Epithelial cell of prostate (primary cell): ENCODE data around the gene SLC12A3.

Experiments used
- DNase-seq: peaks from one replicate; pipeline ENCODE4 v3.0.0-alpha.2; 2011; ENCODE audit warnings: low read depth, low spot score
- H3K27ac ChIP-seq: fragments of 450-650 bp; 2 replicates; pipeline ENCODE4 v1.5.1; 2017; ENCODE audit warnings: mild to moderate bottlenecking

SLC12A3 gene

DNA sequence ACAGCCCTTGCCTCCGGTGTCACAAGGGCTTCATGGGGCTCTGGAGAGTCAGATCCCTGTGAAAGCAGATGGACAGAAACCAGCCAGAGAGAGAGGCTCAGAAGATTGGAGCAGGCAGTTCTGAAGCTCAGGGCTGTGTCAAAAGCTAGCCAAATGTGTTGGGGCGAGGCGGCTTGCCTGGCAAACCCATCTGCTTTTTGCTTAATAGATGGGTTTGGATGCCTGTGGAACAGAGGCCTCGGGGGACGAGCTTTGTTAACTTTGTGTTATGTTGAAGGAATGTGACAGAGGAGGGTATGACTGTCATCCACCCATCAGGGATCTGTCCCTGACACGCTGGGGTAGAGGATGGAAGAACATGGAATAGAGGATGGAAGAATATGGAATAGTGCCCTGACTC lies 21.0 kb upstream of the SLC12A3 start:
- no peak overlapping the region for H3K27ac ChIP-seq
- no peak for DNase-seq

DNA sequence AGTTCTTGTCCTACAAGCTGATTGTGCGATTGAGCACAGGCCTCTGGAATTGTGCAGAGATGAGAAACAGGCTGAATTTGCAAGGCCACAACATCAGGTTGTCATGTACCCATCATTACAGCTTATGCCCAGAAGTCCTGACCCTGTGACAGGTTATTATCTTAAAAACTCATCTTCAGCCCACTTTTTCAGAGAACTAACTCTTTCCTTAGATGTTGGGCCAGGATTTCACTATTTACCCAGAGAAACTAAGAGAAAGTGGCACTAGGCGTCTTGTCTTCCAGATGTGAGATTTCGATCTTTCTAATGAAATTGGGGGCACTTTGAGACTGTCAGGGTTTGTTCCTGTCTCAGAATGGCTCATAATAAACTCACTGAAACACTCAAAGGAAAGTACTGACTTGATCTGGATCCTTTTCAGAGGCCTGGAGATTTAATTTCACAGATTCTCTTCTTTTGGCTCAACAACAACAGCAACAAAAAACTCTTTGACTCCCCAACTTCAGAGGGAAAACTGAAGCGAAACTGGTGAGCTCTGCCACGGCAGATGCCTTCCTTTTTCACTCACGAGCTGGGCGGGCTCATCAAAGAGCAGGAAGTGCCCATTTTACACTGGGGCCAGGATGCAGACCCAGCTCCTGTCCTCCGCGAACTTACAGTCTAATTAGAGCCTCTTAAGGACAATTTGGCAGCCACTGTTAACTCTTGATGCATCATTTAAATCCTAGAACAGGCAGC lies 17.7 kb upstream of the SLC12A3 start:
- no peak for DNase-seq
- peak overlapping the region; percentile 24 for H3K27ac ChIP-seq

DNA sequence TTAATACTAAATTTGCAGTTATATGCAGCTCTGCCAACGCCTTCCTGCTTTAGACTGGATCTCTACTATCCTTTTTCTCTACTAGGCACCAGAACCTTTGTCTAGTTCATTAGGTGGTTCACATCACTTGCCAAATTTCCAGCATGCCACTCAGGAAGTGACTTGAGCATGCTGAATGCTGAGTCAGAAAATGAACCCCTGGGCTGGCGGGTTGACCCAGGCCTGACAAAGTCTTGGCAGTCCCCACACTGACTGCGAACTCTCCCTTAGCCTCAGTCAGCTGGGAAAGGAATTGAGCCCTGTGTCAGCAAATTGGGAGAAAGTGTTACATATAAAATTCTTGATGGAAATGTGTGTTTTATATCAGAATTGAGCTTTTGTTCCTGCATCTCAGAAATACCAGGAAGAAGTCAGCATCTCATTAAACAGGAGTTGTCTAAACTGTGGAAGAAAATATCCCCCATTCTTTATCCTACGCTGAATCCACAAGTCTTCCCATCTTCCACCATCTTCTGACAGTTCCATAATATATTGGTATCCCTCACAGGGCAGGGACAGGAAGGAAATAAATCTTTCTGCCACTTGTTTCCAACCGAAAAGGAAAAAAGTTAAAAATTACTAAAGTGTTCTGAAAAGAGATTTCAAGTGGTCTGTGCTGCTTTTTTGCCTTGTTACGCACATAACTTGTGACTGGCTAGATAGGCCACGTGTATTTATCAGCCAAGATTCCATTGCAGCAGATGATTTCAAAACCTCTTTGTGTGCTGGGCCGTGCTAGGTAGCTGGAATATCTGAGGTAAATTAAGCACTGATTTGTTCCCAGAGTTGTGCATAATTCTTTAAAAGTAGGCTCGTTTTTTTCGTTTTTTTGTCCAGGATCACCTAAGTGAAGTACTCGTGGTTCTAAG lies 16.7 kb upstream of the SLC12A3 start:
- DNase-seq, result no peak
- peak overlapping the region; percentile 24 for H3K27ac ChIP-seq

DNA sequence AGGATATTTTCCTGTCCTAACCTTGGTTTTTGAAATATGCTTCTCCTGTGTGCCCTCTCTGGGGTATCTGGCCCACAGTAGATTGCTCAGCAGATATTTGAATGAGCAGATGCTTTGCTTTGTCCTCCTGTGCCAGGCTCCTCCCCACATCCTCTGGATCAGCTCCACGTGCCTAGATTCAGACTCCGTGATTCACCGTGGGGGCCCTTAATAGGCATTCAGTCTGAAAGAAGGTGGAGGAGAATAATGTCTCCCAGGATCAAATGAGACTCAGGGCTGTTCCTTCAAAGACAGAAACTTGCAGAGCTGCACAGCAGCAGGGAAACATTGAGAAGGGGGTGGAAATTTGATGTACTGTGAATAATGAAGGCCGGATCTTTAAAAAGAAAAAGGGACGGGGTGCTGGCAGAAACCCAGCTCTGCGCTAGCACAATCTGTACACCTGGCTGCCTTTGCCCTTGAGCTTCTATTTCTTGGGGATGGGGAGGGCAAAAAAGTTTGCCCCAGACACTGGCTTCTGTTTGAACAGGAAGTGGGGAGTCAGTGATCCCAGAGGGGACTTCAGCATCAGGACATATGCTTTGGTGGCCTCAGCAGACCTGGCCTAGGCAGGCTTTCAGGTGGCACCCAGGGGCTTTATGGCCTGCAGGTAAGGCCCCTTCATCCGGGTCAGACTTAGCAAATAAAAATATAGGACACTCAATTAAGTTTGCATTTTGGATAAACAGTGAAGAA lies 15.9 kb upstream of the SLC12A3 start:
- no peak for DNase-seq
- peak overlapping the region; percentile 24 for H3K27ac ChIP-seq

DNA sequence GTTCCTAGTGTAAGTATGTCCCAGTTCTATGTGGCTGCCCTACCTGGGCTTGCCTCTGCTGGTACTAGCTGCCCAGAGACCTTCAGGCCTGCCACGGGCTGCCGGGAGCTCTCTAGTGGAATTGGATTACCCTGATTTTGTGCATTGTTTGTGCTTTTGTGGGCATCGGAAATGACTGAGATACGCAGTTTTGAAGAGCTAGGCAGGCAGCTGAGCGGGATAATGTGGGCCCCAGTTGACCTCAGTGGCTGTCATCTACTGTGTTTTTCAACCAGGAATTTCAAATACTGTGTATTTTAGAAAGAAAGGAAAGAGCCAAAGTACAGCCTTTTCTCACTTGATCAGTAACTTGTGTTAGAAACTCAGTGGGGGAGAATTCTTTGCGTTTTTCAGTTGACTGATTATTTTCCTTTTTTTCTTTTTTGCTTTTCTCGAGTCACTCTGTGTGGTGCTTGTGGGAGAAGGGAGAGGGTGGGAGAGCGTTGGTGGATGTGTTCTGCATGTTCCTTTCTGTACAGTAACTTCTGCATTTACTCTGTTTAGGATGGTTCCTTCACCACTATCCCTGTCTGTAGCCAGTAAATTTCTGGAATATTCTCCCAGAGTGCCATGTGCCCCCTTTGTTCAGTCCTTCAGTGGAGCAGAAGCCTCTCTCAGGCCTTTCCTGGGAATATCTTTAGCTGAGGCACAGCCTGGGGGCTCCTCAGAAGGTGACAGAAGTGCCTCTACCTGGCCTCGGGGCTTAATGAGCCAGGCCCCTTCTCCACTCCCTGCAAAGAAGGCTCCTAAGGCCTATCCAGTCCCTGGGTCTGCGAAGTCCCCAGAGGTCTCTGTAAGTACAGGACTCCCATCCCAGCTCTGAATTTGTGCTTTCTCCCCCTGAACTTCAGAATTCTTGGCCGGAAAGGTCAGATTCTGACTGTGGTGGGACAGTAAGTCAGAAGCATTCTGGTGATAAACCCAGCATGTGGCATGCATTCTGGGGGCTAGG lies 15.0 kb upstream of the SLC12A3 start:
- no peak for DNase-seq
- peak overlapping the region; percentile 24 for H3K27ac ChIP-seq

DNA sequence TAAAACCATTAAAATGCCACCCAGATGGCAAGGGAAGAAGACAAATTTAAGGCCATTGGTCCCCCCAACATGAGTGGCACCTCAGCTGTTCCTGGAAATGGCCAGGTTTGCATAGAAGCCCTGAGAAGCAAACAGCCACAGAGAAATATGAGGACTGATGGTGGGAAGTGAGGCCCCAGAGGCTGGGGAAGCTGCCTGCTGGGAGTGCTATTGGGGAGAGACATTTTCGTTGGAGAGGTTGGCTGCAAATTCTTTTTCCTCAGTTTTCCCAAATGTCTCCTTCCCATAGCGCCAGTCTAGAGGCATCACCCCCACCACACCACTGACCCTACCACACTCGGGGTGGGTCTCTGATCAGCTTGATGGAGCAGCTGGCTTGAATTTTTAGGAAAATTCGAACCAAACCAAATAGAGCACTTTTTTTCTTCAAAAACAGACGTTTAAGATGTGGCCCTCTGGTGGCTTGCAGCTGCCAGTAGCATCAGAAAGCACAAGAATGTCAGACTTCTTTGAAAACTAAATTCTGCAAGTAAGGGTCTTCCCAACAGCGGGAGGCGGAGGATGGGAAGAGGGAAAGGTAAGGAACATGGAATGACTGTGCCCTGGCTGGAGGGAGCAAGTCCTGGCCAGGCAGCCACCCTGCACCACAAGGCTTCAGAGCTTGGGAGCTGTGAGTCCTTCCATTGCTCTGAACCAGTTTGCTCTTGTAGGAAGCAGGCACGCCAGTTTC lies 13.2 kb upstream of the SLC12A3 start:
- H3K27ac ChIP-seq, result no peak overlapping the region
- DNase-seq, result no peak

DNA sequence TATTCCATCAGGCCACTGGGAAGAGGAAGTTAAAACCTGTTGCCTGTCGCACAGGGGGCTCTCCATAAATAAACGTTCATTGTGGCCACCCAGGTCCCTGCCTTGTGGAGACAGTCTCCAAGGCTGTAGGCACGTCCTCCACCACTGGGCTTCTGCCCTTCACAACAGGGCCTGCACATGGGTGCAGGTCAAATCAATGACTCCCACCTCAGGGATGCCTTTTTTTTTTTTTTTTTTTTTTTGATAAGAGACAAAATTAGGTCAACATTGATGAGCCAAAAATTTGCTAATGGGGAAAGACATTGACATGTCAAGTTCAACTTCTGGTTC lies 12.6 kb upstream of the SLC12A3 start:
- H3K27ac ChIP-seq, result no peak overlapping the region
- DNase-seq, result no peak

DNA sequence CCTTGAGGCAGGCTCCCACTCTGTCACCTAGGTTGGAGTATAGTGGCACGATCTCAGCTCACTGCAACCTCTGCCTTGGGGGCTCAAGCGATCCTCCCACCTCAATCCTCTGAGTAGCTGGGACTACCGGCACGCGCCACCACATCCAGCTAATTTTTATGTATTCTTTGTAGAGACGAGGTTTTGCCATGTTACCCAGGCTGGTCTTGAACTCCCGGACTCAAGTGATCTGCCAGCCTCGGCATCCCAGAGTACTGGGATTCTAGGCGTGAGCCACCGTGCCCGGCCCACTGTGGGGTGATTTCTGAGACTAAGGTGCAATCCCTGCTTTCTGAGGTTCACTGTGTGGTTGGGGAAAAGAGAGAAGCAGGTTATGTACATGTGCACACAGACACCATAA lies 12.0 kb upstream of the SLC12A3 start:
- DNase-seq, result no peak
- no peak overlapping the region for H3K27ac ChIP-seq

DNA sequence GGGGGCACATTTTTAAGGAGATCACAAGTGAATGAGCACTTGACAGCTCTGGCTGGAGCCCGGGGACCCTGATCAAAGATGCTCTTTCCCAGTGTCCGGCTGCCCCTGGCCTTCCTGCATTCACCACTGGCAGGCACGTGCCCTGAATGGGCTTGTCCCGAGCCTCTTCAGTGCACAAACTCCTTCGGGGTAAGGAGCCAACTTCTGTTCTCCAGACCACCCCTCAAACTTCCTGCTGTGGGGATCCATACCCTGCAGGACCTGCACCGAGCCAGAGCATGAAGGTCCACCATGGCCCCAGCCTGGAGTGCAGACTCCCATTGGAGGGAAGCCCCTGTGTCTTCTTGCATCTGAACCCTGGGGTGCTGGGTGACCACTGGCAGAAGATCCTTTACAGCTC lies 9.8 kb upstream of the SLC12A3 start:
- DNase-seq, result no peak
- H3K27ac ChIP-seq, result no peak overlapping the region

DNA sequence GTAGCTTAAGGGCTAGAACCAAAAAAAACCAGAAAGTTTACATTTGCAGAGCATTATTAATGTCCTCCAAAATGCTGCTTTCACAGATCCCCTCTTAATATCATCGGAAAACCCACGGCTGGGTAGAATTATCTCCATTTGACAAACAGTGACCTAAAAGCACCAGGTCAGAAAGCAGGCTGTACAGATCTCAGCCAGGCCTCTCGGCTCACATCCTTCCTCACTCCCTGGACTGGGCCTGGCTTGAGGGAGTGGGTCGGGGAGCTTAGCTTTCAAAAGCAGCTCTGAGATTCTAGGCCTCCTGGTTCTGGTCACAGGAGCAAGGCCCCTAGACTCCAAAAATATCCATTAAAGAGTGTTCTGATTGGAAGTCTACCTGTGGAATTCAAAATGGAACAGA lies 9.1 kb upstream of the SLC12A3 start:
- H3K27ac ChIP-seq, result no peak overlapping the region
- DNase-seq, result no peak

DNA sequence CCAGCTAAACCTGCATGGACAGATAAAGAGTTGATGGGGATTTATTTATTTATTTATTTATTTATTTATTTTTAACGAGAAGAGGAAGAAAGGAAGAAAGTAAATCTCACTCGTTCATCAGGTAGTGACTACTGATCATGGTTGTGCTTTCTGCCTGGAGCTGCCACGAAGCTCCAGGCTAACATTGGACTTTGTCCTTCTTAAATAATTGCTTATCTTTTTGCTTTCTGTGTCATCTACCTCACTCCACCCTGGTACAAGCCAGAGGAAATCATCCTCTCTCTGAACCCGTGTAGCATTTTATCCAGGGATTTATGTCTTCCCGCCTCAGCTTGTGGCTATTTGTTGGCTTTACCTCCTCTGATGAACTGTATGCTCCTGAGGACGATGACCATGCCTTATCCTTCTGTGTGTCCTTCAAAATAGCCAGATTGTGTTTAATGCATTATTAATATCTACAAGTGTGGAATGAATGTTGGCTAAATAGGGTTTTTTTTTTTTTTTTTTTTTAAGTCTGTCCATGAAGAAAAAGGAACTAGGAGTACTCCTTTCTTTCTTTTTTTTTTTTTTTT lies 8.0 kb upstream of the SLC12A3 start:
- no peak for DNase-seq
- H3K27ac ChIP-seq, result no peak overlapping the region

DNA sequence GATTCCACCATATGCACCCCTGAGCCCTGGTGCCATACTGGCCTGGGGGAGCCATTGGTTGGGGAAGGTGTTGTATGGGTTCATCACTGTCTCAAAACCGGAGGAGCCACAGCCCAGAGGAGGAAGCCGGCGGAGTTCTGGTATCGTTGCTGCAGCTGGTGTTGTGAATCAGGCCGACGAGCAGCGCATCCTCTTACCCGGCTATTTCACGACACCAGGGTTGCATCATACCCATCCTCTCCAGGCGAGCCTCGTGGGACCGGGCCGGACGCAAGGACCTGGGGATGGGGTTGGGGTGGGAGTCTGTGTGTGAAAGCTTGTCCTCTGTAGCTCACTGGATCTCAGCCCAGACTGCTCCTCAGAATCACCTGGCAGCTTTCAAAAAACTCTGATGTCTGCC lies 6.6 kb upstream of the SLC12A3 start:
- H3K27ac ChIP-seq, result no peak overlapping the region

DNA sequence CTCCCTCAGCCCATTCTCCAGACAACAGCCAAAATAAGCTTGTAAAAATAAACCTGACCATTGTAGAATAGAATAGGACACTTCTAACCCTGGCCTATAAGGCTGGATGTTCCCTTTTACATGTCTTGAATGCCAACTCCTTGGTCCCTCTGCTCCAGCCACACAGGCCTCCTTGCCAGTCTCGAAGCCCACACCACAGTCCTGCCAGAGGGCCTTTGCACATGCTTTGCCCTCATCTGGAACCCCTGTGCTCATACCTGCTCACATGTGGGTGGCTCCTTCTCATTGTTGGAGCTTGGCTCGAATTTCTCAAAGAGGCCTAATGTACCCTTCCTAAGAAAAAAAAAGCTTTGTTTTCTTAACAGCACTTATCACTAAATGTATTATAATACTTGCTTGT lies 5.4 kb upstream of the SLC12A3 start:
- H3K27ac ChIP-seq, result no peak overlapping the region
- DNase-seq, result no peak

More for the DNA sequence above, 6.6 kb upstream of the SLC12A3 start:
- no peak for DNase-seq

DNA sequence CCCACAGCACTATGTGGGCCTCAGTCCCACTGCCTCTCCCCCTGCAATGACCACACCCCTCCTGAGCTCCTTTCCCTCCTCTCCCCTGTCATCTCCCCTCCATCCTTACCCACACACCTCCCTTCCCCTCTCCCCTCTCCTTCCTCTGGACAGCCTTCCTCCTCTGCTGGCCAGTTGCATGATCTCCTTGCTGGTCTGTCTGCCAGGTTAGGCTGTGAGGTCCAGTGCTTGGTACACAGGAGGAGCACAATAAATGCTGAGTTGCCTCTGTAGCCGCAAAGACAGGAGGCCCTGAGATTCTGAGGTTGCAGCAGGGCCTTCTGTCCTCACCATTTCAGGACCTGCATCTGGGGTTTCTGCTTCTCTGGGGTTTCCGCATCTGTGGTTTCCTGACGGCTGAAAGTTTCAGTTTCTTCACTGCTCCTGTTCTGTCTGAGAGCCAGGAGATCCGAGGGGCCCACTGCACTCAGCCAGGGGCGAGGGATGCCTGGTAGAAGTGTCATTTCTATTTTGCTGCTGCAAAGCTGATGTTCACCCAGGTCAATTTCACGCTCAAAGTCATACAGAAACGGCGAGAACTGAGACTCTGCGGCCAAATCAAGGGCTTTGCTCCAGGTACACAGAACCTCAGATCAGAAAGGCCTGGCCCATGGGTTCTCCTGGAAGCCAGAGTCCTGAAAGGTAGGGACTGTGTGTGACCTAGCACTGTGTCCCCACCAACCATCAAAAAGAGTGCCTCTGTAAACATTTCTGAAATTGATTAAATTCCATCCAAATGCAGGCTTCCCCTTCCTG lies 4.6 kb upstream of the SLC12A3 start:
- H3K27ac ChIP-seq, result no peak overlapping the region

DNA sequence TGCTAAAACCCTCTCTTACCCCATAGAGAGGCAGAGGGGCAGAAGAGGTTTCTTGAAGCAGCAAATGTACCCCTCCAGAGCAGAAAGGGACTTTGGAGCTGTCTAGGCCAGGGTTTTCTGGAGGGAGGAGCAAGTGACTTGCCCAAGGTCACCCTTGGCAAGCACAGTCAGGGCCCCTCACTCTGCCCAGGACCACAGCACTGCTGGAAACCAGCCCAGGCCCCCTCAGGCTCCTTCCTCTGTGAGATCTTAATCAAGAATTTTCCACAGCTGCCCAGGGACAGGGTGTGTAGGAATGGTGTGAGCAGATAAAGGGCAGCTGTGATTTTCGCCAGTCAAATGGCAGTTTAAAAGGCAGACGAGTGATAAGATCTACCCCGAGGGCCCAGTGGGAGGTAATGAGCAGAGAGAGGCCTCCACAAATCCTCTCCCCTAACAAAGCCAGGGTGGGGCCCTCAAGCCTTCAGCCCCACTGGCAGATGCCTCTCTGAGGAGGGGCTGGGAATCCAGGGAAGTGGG lies 3.9 kb upstream of the SLC12A3 start:
- no peak overlapping the region for H3K27ac ChIP-seq
- DNase-seq, result no peak

More for the DNA sequence above, 4.6 kb upstream of the SLC12A3 start:
- DNase-seq, result no peak

DNA sequence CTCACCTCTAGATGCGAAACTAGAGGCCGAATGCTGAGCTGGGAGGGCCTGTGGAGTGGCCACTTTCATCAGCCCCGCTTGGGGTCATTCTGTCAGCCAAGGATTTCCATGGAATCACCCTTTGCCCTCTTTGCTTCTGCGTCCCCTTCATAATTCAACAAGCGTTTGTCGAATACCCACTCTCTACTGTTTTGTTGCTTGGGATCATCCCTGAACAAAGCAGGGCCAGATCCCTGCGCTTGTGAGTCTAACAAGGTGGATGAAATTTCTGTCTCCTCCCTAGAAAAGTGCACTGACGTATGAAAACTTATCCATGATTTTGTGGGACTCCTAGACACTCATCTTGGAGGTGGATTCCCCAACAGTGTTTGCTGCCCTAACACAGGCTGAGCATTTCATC lies 3.3 kb upstream of the SLC12A3 start:
- H3K27ac ChIP-seq, result no peak overlapping the region
- DNase-seq, result no peak

DNA sequence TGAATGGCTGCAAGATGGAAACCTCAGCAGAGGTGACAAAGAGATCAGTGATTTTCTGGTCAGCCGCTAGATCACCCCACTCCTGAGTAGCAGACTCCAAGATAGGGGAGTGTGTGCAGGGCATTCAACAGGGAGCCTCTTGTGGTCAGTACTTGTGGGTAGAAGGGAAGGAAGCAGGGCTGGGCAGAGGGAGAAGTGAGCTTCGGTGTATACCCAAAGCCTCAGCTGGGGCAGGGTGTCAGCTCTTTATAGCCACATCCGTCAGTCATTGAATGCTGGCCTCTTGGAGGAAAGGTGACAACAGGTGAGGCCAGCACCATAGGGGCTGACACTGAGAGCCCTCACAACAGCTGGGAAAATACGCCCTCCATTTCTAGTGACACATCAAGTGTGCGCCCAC lies 2.2 kb upstream of the SLC12A3 start:
- no peak overlapping the region for H3K27ac ChIP-seq
- no peak for DNase-seq
